Measurements from ENCODE around the gene RNF180.

- TF ChIP-seq MLX (CRISPR knock-in tag; IDR thresholded peaks at IDR 0.05) (no peak), CDX4 (CRISPR knock-in tag; IDR thresholded peaks at IDR 0.05; ENCODE audit: borderline replicate concordance) (no peak), E2F4 (CRISPR knock-in tag; IDR thresholded peaks at IDR 0.05; ENCODE audit: borderline replicate concordance, low read depth) (no peak), CREB1 (CRISPR knock-in tag; IDR thresholded peaks at IDR 0.05) (no peak), MAX (CRISPR knock-in tag; IDR thresholded peaks at IDR 0.05) (no peak), TEAD4 (CRISPR knock-in tag; IDR thresholded peaks at IDR 0.05) (no peak), ATF1 (CRISPR knock-in tag; IDR thresholded peaks at IDR 0.05) (no peak), CTCF (IDR thresholded peaks at IDR 0.05) (no peak), NR2C2 (CRISPR knock-in tag; IDR thresholded peaks at IDR 0.05) (no peak), JUN (CRISPR knock-in tag; IDR thresholded peaks at IDR 0.05) (no peak), ZNF512 (CRISPR knock-in tag; IDR thresholded peaks at IDR 0.05; ENCODE audit: borderline replicate concordance) (no peak), SP1 (CRISPR knock-in tag; conservative IDR thresholded peaks at IDR 0.05) (no peak), ETV6 (CRISPR knock-in tag; IDR thresholded peaks at IDR 0.05) (no peak)
Measured at GRCh38 chr5:64184832-64185231, 19.2 kb downstream of the RNF180 start.

Data from WTC11 (cell line).